HG03064 (cell line): ENCODE results near the gene PPP2R5D.
A peak's percentile ranks its signal among the peaks of the same experiment; 100 is the strongest.

Source experiments
- ATAC-seq: cut with Tn5 transposase; IDR thresholded peaks from one replicate; pipeline ENCODE4 v1.9.1; 2021; ENCODE audit warnings: low read depth; ENCODE audit not compliant: unreplicated experiment

Gene PPP2R5D

GRCh38 chr6:42963179-42963854 lies 21.1 kb upstream of the PPP2R5D start:
- no peak for ATAC-seq

DNA sequence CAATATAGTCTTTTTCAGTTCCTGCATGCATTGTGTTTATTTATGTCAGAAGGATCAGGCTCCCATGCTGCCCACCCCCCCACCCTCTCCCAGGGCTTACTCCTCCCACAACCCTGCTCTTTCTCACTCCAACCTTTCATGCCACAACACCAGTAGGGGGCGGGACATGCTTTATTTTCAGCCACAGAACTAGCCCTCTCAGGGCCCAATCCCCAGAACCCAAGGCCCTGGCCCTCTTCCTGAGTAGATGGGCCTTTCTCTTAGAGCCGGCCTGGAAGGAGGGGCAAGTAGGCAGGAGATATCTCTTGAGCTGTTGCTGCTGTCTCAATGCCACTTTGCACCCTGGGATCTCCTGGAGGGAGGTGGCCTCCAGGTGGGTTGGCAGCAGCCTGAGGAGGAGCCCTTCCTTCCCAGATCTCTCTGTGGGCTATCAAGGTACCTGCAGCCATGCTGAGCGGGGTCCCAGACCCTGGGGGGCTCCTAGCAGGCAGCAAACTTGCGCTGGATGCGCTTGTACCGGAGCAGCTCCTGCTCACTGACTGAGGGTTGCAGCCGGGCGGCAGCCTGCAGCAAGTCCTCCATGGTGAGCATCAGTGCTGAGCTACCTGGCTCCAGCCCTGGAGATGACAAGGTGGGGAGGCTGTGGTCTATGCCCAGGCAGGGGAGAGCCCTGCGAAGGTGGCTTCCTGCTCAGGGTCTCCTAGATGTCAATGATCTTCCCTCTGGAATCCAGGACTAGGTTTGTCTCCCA lies 20.3 kb upstream of the PPP2R5D start:
- no peak for ATAC-seq

GRCh38 chr6:42966571-42966970 lies 17.8 kb upstream of the PPP2R5D start:
- no peak for ATAC-seq

DNA sequence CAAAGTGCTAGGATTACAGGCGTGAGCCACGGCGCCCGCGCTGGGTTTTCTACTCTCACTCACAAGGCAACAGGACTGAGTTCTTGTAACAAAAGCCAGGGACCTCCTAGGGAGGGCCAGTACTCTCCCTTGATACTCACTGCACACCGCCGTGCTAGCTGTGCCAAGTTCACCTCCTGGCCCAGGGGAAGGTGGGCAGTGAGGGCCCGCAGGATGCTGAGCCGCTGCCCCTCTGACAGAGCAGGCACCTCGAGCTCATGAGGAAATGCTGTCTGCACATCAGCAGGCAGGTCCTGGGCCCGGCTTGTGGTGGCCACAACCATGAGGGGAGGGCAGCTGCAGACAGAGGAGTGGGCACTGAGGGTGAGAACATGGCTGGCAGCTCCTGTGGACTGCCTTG lies 17.1 kb upstream of the PPP2R5D start:
- no peak for ATAC-seq

DNA sequence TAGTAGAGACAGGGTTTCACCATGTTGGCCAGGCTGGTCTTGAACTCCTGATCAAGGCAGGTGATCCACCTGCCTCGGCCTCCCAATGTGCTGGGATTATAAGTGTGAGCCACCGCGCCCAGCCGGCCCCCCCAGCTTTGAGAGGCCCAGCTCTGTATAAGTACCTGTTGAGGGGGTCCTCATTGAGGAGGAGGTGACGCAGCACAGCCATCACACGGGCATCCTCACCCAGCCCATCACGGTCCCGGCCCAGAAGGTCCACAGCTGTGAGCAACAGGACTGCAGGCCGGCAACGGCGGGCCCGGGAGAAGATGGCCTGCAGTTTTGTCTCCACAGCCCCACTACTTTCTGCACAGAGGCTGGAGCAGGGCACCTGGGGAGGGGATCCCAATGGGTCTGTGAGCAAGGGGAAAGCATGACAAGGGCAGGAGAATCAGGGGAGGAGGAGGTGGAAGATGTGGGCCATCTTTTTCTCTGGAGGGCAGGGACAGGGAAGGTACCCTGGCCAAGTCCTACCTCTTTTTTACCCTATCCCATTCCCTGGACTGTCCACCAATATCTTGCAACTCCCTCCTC lies 16.2 kb upstream of the PPP2R5D start:
- ATAC-seq = no peak

GRCh38 chr6:42968783-42969182 lies 15.6 kb upstream of the PPP2R5D start:
- no peak for ATAC-seq

- no peak for ATAC-seq
Observed at GRCh38 chr6:42969431-42969830, 14.9 kb upstream of the PPP2R5D start.

GRCh38 chr6:42969934-42970333 lies 14.4 kb upstream of the PPP2R5D start:
- no peak for ATAC-seq

DNA sequence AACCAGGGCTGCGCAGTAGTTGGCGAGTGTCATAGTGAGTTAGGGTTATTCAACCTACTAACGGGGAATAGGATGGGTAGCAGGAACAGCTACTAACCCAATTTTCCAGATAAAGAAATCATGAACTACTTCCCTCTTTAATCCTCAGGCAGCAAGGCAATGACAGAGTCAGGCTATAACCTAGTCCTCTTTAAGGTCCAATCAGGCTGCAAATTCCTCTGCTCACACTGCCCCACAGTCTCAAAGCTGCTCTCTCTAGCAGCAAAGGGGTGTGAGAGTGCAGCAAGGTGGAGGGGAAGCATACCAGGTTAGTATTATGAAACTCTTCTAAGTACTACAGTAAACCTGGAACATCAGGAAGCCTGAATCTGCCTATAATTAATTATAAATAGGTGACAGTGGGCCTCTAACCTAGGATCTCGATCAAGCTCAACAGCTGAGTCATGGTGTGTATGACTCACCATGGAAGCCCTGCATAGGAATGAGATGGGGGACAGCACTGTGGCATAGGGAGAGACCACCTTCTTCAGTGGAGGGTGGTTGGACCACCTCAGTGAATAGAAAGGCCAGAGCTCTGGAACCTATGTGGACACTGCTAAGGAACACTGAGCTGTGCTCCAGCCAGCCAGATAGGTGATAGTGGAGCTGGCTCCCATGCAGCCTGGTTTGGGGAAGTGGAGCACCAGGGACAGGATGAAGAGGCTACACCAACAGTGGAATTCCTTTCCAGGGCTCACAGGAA lies 13.3 kb upstream of the PPP2R5D start:
- no peak for ATAC-seq

GRCh38 chr6:42971746-42972327 lies 12.5 kb upstream of the PPP2R5D start:
- ATAC-seq = no peak

- no peak for ATAC-seq
Observed at GRCh38 chr6:42973926-42974325, 10.4 kb upstream of the PPP2R5D start.

DNA sequence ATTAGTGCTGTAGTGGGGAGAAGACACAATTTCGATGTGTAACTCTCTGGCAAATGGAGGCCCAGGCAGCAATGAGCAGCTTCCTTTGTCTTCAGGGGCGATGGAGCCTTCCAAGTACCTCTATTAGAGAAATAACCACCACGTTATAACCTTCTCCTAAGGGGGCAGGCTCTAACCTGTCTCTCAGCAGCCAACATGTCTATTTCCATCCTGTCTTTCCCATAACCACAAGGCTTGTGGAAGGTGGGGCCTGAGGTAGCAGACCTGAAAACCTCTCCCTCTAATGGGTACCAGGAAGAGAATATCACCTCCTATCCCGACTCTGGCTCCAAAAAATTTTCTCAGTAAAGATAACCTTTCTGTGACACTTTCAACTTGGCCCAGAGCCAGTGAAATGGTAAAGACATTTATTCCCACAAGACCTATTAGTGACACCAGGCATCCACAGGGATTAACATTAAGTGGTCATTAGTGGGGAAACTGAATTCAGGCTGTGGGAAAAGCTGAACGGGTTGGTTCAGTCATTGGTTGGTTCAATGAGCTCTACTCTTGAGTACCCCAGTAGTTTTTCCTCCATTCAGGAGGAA lies 9.4 kb upstream of the PPP2R5D start:
- ATAC-seq = no peak

- no peak for ATAC-seq
Observed at GRCh38 chr6:42978487-42978838, 5.9 kb upstream of the PPP2R5D start.

DNA sequence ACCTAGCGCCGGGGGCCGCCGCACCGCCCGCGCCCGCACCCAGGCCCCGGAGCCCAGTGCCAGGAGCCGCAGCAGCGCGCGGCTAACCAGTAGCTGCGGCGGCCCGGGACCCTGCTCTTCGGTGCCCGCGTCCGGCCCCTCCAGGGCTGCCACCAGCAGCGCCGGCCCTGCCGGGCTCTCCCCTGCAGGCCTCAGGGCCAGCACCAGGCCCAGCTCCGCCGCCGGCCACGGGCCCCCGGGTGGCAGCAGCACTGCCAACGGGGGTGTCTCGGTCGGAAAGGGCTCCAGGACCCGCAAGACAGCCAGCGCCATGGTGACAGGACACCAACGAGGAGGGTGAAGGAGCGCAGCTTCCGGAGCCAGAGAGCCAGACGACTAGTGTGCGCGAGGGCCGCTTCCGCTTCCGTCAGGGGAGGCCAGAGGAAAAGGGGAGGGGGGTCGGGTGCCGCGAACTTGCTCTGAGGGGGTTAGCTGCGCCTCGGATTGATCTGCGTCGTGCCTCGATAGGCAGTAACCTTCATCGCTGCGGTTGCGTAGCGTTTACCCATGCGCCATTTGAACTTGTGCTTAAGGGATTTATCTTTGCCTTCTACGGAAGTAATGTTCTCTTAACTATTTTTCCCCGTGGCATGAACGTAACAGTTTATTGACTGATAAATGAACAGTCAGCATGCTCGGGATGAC lies 5.4 kb upstream of the PPP2R5D start, which contains the start of gene PEX6:
PEX6 (minus strand) TSS at position 343 of the 684 bp plus-strand sequence; CDS start at position 312, 31 bp downstream.
- peak; percentile 91 for ATAC-seq

DNA sequence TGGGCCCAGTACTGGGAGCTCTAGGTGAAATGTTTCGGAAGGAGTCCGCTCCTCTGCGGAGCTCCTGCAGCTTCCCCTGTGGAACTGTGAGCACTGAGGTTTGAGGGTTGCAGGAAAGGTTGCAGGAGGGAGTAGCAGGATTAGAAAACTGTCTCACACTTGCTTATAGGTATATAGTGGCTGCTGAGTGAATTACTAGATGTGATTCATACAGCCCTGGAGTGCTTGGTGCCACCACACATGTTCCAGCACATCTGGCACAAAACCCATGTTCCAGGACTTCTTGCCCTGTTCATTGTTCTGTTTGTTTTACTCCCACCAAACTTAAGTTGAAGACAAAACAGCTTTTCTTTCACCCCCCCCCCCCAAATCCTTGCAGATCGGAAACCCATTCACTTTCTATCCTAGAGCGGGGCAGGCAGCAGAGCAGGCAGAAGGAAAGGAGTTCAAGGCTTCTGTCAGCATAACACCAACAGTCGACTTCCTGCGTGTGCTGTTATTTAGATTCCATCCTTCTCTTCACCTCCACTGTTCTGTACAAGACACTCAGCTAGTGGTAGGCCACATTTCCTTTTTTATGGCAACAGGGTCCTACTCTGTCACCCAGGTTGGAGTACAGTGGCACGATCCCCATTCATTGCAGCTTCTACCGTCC lies 4.7 kb upstream of the PPP2R5D start:
- no peak for ATAC-seq

DNA sequence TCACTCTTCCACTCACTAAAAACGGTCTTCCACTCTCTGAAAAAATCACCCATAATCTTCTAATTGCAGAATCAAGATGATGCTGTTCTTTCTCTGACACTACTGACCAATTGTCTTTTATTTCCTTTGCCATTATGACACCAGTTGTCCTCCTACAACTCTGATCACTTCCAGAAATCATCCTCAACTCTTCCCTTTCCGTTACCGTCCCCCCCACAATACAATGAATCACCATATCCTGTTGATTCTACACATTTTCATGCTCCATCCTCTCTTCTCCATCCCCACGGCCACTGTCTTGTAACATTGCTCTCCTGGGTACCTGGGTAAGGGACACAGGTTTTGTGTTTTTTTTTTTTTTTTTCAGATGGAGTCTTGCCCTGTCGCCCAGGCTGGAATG lies 2.5 kb upstream of the PPP2R5D start:
- ATAC-seq = no peak

DNA sequence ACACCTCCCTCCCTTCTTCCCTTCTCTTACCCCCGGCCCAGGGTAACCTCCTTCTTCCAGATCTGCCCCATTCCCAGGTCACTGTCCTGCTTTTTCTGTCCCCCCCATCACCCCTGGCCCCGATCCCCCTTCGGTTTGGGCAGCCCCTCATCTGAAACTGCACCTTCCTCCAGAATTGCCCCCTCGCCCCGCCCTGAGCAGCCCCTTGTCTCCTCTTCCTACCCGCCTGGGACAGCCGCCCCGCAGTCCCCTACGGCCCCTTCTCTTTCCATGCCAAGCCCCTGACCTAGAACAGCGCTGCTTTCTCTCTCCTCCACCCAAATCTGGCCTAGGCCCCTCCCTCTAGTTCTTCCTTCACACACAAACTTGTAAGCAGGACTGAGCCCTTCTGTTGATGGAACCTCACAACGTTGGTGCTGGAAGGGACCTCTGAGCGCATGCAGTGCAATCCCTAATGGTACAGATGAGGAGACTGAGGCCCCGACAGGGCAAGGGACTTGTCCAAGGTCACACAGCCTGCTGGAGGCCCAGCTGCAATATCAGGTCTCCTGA lies 630 bp downstream of the PPP2R5D start:
- ATAC-seq = no peak

DNA sequence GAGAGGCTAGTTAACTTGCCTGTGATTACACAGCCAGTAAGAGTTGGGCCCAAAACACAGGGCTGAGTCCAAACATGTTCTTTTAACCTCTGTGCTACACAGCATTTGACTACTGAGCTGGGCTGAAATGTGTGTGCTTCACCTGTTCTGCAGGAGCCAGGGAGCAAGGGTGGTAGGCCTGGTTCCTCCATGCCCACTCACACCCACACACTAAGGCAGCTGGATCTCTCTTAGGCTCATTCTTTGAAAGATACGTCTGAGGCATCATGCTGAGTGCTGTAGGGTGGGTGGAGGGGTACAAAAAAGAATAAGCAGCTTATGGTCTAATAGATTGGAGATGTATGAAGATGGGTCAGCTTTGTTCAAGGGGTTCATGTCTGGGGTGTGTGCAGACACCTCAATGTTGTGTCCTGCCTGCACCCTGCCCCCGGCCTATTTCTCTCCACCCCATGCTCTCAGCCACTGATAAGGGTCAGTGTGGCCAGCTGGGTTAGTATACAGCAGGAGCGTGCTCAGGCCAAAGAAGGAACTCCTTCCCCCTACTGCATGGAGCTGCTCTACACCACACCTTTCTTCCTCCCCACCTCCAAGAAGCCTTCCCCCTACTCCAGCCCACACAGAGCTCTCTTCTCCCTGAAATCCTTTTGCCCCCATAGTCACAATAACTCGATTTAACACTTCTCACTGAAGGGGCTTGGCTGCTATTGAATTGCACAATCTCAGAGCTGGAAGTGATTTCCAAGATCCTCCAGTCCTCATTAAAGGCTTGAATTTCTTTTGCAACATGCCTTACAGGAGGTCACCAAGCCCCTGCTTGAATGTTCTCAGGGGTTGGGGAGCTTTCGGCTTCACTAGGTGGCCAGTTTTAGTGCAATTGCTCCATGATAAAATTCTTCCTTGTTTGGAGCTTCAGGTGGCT lies 3.4 kb downstream of the PPP2R5D start:
- ATAC-seq = no peak
